Neural cell (in vitro differentiated cells): ENCODE data around the gene PLA2G5.

Experiments
- EP300 ChIP-seq: fragments of 450-650 bp; conservative IDR thresholded peaks from 2 replicates; pipeline ENCODE4 v1.6.1; 2014; ENCODE audit warnings: antibody characterized with exemption, mild to moderate bottlenecking, moderate library complexity; ENCODE audit not compliant: poor library complexity, severe bottlenecking
- EZH2 ChIP-seq: fragments of 200-600, 300-800 bp; shearing (Covaris generic), sonication (generic); IDR thresholded peaks from 2 replicates; pipeline ENCODE4 v1.6.1; 2014; ENCODE audit warnings: antibody characterized with exemption, low read length, borderline replicate concordance, mild to moderate bottlenecking; ENCODE audit not compliant: insufficient read depth, poor library complexity, severe bottlenecking
- MXI1 ChIP-seq: fragments of 450-650 bp; conservative IDR thresholded peaks from 2 replicates; pipeline ENCODE4 v1.6.1; 2014; ENCODE audit warnings: antibody characterized with exemption, mild to moderate bottlenecking; ENCODE audit not compliant: poor library complexity, severe bottlenecking
- POLR2AphosphoS5 ChIP-seq: IDR thresholded peaks from 2 replicates; pipeline ENCODE4 v1.6.1; 2012
- REST ChIP-seq: IDR thresholded peaks from 2 replicates; pipeline ENCODE4 v1.6.1; 2012; ENCODE audit warnings: borderline replicate concordance
- SMC3 ChIP-seq: fragments of 450-650 bp; conservative IDR thresholded peaks from 2 replicates; pipeline ENCODE4 v1.6.1; 2014; ENCODE audit warnings: antibody characterized with exemption, mild to moderate bottlenecking, moderate library complexity; ENCODE audit not compliant: poor library complexity
- TF ChIP-seq, protein P1 (sequence below): fragments of 450-650 bp; IDR thresholded peaks from 2 replicates; pipeline ENCODE4 v1.5.1; 2014; ENCODE audit warnings: antibody characterized with exemption, mild to moderate bottlenecking, moderate library complexity; ENCODE audit not compliant: poor library complexity, severe bottlenecking

- TF ChIP-seq MXI1 (no peak), POLR2AphosphoS5 (no peak), EP300 (no peak), REST (no peak), EZH2 (no peak), SMC3 (no peak)
- TF ChIP-seq, protein P1, sequence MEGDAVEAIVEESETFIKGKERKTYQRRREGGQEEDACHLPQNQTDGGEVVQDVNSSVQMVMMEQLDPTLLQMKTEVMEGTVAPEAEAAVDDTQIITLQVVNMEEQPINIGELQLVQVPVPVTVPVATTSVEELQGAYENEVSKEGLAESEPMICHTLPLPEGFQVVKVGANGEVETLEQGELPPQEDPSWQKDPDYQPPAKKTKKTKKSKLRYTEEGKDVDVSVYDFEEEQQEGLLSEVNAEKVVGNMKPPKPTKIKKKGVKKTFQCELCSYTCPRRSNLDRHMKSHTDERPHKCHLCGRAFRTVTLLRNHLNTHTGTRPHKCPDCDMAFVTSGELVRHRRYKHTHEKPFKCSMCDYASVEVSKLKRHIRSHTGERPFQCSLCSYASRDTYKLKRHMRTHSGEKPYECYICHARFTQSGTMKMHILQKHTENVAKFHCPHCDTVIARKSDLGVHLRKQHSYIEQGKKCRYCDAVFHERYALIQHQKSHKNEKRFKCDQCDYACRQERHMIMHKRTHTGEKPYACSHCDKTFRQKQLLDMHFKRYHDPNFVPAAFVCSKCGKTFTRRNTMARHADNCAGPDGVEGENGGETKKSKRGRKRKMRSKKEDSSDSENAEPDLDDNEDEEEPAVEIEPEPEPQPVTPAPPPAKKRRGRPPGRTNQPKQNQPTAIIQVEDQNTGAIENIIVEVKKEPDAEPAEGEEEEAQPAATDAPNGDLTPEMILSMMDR, result no peak
Observed at GRCh38 chr1:20141466-20141865, 71.5 kb downstream of the PLA2G5 start.
